ENCODE results near the gene HSCB. TPM values are rescaled to one million over a fixed set of nuclear protein-coding genes. Genes with fewer than 3 reads are reported as not detected.
"Not testable (repeated sequence)": the region's sequence is repeated elsewhere in the genome, so short reads cannot be mapped to it uniquely, and the experiment has no call there.

Gene HSCB
- 19.5 TPM for polyA plus RNA-seq (2012; ENCODE audit: insufficient read depth, insufficient read length, low read depth)

DNA sequence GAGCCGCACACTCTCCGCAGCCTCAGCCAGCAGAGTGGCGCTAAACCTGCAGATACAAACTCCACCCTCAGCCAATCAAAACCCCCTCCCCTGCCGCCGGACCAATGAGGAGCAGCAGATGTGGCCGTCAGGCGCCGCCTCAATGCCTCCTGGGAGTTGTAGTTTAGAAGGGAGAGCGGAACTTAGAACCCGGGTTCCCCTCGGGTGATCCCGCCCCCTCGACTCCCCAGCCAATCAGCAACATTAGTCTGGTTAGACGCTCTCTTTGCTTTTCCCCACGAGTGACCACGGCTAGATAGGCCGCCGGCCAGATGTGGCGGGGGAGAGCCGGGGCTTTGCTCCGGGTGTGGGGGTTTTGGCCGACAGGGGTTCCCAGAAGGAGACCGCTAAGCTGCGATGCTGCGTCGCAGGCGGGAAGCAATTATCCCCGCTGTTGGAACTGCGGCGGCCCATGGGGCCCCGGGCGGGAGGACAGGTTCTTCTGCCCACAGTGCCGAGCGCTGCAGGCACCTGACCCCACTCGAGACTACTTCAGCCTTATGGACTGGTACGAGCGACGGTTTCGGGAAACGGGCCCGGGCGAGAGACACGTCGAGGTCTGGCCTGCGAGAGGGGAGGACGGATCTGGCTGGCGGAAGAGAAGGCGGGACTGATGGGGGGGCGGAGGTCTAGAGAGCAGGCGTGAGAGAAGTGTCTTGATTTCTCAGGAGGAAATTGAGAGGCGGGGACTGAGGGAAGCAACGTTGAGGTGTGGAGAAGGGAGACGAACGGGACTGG is at the start of gene HSCB, which contains the start of gene CHEK2:
TSS of gene HSCB (plus strand) at position 255 of the 777 bp plus-strand sequence. CDS start at position 312, 57 bp downstream.
TSS of gene CHEK2 (minus strand) at position 36 of the 777 bp plus-strand sequence. CDS start 7,099 bp downstream, outside the sequence.
- TF ChIP-seq, protein P1, sequence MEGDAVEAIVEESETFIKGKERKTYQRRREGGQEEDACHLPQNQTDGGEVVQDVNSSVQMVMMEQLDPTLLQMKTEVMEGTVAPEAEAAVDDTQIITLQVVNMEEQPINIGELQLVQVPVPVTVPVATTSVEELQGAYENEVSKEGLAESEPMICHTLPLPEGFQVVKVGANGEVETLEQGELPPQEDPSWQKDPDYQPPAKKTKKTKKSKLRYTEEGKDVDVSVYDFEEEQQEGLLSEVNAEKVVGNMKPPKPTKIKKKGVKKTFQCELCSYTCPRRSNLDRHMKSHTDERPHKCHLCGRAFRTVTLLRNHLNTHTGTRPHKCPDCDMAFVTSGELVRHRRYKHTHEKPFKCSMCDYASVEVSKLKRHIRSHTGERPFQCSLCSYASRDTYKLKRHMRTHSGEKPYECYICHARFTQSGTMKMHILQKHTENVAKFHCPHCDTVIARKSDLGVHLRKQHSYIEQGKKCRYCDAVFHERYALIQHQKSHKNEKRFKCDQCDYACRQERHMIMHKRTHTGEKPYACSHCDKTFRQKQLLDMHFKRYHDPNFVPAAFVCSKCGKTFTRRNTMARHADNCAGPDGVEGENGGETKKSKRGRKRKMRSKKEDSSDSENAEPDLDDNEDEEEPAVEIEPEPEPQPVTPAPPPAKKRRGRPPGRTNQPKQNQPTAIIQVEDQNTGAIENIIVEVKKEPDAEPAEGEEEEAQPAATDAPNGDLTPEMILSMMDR (IDR thresholded peaks at IDR 0.05; ENCODE audit: low read depth, low read length) = 0 out of 2 replicates have a peak, but pooled peaks have one; percentile 7
- peak; percentile 99 for DNase-seq
- H3K36me3 ChIP-seq = peaks cover 24% of the 10 kb centered on the region
- no peaks in the 10 kb centered on the region for H3K27me3 ChIP-seq
- no peaks in the 10 kb centered on the region for H3K9me3 ChIP-seq
- no peaks in the 10 kb centered on the region for H3K4me1 ChIP-seq
- peak within 1 kb of the TSS; percentile 95 for H3K4me3 ChIP-seq (ENCODE audit: low read depth, low read length)

DNA sequence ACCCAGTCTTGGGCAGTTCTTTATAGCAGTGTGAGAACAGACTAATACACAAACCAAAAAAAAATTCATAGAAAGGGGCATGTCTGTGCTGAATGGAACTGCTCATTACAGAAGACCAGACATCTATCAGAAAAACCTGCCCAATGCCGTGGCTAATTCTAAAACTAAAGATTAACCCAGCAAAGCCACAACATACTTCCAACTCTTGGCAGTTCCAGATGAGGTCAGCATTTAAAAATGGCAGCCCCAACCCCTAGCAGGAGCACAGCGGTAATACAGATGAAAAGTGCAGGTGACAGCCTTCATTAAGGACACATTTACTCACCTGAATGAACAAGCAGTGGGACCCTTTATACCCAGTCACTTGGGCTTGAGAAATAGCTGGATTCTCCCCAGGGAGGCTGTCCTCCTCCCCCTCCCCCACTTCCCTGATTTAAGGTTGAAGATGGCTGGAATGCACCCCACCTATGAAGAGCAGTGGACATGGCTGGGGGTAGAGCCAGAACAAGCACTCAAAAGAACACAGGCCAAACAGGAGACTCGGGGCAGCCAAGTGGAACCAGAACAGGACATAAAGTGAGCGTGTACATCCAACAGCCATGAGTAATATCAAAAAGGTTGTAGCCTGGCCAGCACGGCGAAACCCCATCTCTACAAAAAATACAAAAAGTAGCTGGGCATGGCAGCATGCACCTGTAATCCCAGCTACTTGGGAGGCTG is 48.6 kb upstream of the HSCB start:
- not testable (repeated sequence) for H3K9me3 ChIP-seq; DNase-seq; H3K4me1 ChIP-seq; H3K36me3 ChIP-seq; H3K4me3 ChIP-seq (ENCODE audit: low read depth, low read length); H3K27me3 ChIP-seq

GRCh38 chr22:28702891-28703290 is 38.9 kb upstream of the HSCB start:
- H3K4me3 ChIP-seq (ENCODE audit: low read depth, low read length) = no peak overlapping the region

DNA sequence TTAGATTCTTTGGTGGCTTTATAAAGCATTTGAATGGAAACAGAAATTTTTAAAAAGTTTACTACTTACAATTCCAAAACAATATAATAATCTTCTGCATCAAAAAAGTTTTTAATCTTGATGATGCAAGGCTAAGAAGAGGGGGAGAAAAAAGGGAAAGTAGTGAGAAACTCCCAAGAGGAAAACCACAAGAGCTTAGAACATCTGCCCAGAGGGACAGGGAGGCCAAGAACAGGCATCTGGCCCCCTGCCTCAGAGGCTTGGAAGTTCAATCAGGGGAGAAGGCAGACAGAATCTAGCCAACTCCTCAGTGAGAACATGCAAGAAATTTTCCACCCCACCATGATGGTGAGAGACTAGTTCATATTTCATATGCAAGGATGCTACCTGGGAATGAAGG is 38.4 kb upstream of the HSCB start:
- no peak for DNase-seq
- TF ChIP-seq, protein P1 (IDR thresholded peaks at IDR 0.05; ENCODE audit: low read depth, low read length) = no peak
- Histone ChIP-seq H3K4me1 (no peaks in the 10 kb centered on the region), H3K9me3 (no peaks in the 10 kb centered on the region), H3K27me3 (no peaks in the 10 kb centered on the region), H3K4me3 (ENCODE audit: low read depth, low read length) (no peak overlapping the region), H3K36me3 (peaks cover 8% of the 10 kb centered on the region)

More at GRCh38 chr22:28702891-28703290, 38.9 kb upstream of the HSCB start:
- Histone ChIP-seq H3K27me3 (no peaks in the 10 kb centered on the region), H3K9me3 (no peaks in the 10 kb centered on the region), H3K36me3 (peaks cover 8% of the 10 kb centered on the region), H3K4me1 (no peaks in the 10 kb centered on the region)
- no peak for DNase-seq
- TF ChIP-seq, protein P1 (IDR thresholded peaks at IDR 0.05; ENCODE audit: low read depth, low read length) = no peak

GRCh38 chr22:28706845-28707244 is 35.0 kb upstream of the HSCB start:
- Histone ChIP-seq H3K9me3 (no peaks in the 10 kb centered on the region), H3K4me3 (ENCODE audit: low read depth, low read length) (no peak overlapping the region), H3K27me3 (no peaks in the 10 kb centered on the region), H3K36me3 (peaks cover 15% of the 10 kb centered on the region), H3K4me1 (peaks cover 10% of the 10 kb centered on the region)
- TF ChIP-seq, protein P1 (IDR thresholded peaks at IDR 0.05; ENCODE audit: low read depth, low read length) = no peak
- no peak for DNase-seq

DNA sequence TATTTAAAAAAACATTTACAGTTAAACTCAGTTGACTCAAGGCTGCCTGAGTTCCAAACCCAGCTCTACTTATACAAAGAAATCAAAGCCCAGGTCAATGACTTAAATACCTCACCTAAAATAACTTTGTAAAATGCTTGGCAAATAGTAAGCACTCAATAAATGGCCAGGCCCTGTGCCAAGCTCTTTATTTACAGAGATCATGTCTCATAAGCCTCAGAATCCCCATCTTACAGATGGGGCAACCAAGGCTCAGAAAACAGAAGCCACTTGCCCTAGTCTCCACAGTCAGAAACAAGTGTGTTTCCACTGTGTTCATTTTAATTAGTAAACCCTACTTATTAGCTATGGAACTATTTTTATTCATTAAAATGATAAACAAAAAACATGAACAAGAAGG is 31.7 kb upstream of the HSCB start:
- TF ChIP-seq, protein P1 (IDR thresholded peaks at IDR 0.05; ENCODE audit: low read depth, low read length) = no peak
- Histone ChIP-seq H3K27me3 (no peaks in the 10 kb centered on the region), H3K4me1 (peaks cover 10% of the 10 kb centered on the region), H3K36me3 (peaks cover 15% of the 10 kb centered on the region), H3K9me3 (no peaks in the 10 kb centered on the region), H3K4me3 (ENCODE audit: low read depth, low read length) (no peak overlapping the region)
- DNase-seq = no peak
